Activated CD4-positive, alpha-beta T cell treated with anti-CD3 and anti-CD28 coated beads, Interleukin-2, Interleukin-4, amounts not matched to agents 100 ng/mL and 50 ng/mL, durations not matched to agents 16 hours and 8 hours (primary cell): Measurements from ENCODE around the gene CLEC4M.
"Not testable (repeated sequence)": the region's sequence is repeated elsewhere in the genome, so short reads cannot be mapped to it uniquely, and the experiment has no call there.

Experiments used
- DNase-seq: peaks from one replicate; pipeline ENCODE4 v3.0.0-alpha.2; 2020; ENCODE audit warnings: low spot score

The CLEC4M gene

GRCh38 chr19:7811989-7812388, 48.9 kb downstream of the CLEC4M start:
- no peak for DNase-seq

- DNase-seq = no peak
Measured at GRCh38 chr19:7815325-7815724, 52.3 kb downstream of the CLEC4M start.

GRCh38 chr19:7816040-7816439, 53.0 kb downstream of the CLEC4M start:
- not testable (repeated sequence) for DNase-seq

- DNase-seq = no peak
Measured at GRCh38 chr19:7817801-7818200, 54.8 kb downstream of the CLEC4M start.

GRCh38 chr19:7818806-7819205, 55.8 kb downstream of the CLEC4M start:
- no peak for DNase-seq
